ENCODE data around the gene ABCC12. TPM values are rescaled to one million over a fixed set of nuclear protein-coding genes. Genes with fewer than 3 reads are reported as not detected.
A peak's percentile ranks its signal among the peaks of the same experiment; 100 is the strongest.

ABCC12 gene
- total and polyA plus RNA-seq, 2 donors (not counting 3 experiments of a cell fraction or from before 2014, with no cell fraction given), result not detected

- intact Hi-C loops (cut with micrococcal nuclease), result no loop called here
Observed at GRCh38 chr16:48194828-48195556, 39.2 kb upstream of the ABCC12 start.

GRCh38 chr16:48193846-48194245 is 38.1 kb upstream of the ABCC12 start:
- H3K27me3 ChIP-seq (ENCODE audit: control insufficient read depth in 2 of 2, insufficient read depth in 2 of 2, low read length in 2 of 2), result peaks cover 0 to 3% of the 10 kb centered on the region in 2 experiments
- H3K9me1 ChIP-seq (replicated peaks; ENCODE audit: control insufficient read depth, extremely low read depth, insufficient read depth, low read length), result no peaks in the 10 kb centered on the region
- intact Hi-C loops (cut with micrococcal nuclease), result no loop called here
- BruUV-seq (replicated peaks), result no TSS peak
- no peak overlapping the region for H3K4me2 ChIP-seq (ENCODE audit: insufficient read depth, low read length)
- dilution Hi-C loops (cut with MboI; ENCODE audit: extremely low pct_ligation_motif_present, low sequenced_read_pairs), result no loop called here
- no peak overlapping the region for H2AFZ ChIP-seq (ENCODE audit: low read depth, low read length)
- no peaks in the 10 kb centered on the region for H3K36me3 ChIP-seq (ENCODE audit: control insufficient read depth in 2 of 2, extremely low read depth in 1 of 2, insufficient read depth in 2 of 2, low read length in 2 of 2)
- H3K27ac ChIP-seq (ENCODE audit: insufficient read depth, low read depth, low read length), result no peak overlapping the region
- H3K9ac ChIP-seq (replicated peaks; ENCODE audit: extremely low read depth, insufficient read depth, low read length), result no peak overlapping the region
- H4K20me1 ChIP-seq (replicated peaks; ENCODE audit: control insufficient read depth, extremely low read depth, insufficient read depth, low read length), result no peaks in the 10 kb centered on the region
- FAIRE-seq (no peak), DNase-seq (ENCODE audit: low read depth, low spot score) (no peak)
- no peaks in the 10 kb centered on the region for H3K4me1 ChIP-seq (ENCODE audit: control insufficient read depth, extremely low read depth, insufficient read depth, low read length)
- no peaks in the 10 kb centered on the region for H3K79me2 ChIP-seq (ENCODE audit: control insufficient read depth, insufficient read depth, low read length)
- no peak overlapping the region for H3K4me3 ChIP-seq (replicated peaks in 1 of 3; ENCODE audit: insufficient read depth in 1 of 3, low read depth in 1 of 3, low read length in 3 of 3)
- no peak for TF ChIP-seq FOS (IDR thresholded peaks at IDR 0.05; ENCODE audit: borderline replicate concordance, insufficient read depth, low read length)
- TF ChIP-seq GATA2 (IDR thresholded peaks at IDR 0.05; ENCODE audit: insufficient read depth, insufficient read length, low read depth, low read length), result no peak
- TF ChIP-seq EZH2 (IDR thresholded peaks at IDR 0.05; ENCODE audit: borderline replicate concordance, low read depth, low read length, severe bottlenecking), result no peak
- TF ChIP-seq CTCF (IDR thresholded peaks at IDR 0.05; ENCODE audit: extremely low read depth in 1 of 2, insufficient read depth in 1 of 2, low read depth in 1 of 2, low read length in 2 of 2), result no peak
- no peak for TF ChIP-seq JUN (IDR thresholded peaks at IDR 0.05; ENCODE audit: borderline replicate concordance, insufficient read depth, insufficient read length, low read depth)
- no peak for TF ChIP-seq MAX (IDR thresholded peaks at IDR 0.05; ENCODE audit: insufficient read depth, insufficient read length)
- TF ChIP-seq POLR2A (IDR thresholded peaks at IDR 0.05; ENCODE audit: low read depth, low read length), result no peak
- no peak for TF ChIP-seq POLR2AphosphoS5 (IDR thresholded peaks at IDR 0.05; ENCODE audit: insufficient read depth, low read depth, low read length)
- no peak for TF ChIP-seq MYC (IDR thresholded peaks at IDR 0.05; ENCODE audit: low read depth, low read length)
- H3K9me3 ChIP-seq (replicated peaks; ENCODE audit: control insufficient read depth, insufficient read depth, low read length), result no peaks in the 10 kb centered on the region
- CTCF ChIA-PET, result interaction anchor here (0.9 kb wide), 1 partner anchor 436 kb away, joined by 3 read pairs; no protein-coding TSS in a partner anchor
- POLR2A ChIA-PET, result no interaction called here

More at GRCh38 chr16:48194828-48195556, 39.2 kb upstream of the ABCC12 start:
- Histone ChIP-seq H2AFZ (ENCODE audit: low read depth, low read length) (no peak overlapping the region), H3K4me1 (ENCODE audit: control insufficient read depth, extremely low read depth, insufficient read depth, low read length) (no peaks in the 10 kb centered on the region), H3K9me1 (replicated peaks; ENCODE audit: control insufficient read depth, extremely low read depth, insufficient read depth, low read length) (no peaks in the 10 kb centered on the region), H3K4me3 (replicated peaks in 1 of 3; ENCODE audit: insufficient read depth in 1 of 3, low read depth in 1 of 3, low read length in 3 of 3) (no peak overlapping the region), H4K20me1 (replicated peaks; ENCODE audit: control insufficient read depth, extremely low read depth, insufficient read depth, low read length) (no peaks in the 10 kb centered on the region), H3K27ac (ENCODE audit: insufficient read depth, low read depth, low read length) (no peak overlapping the region), H3K27me3 (ENCODE audit: control insufficient read depth in 2 of 2, insufficient read depth in 2 of 2, low read length in 2 of 2) (no peaks in the 10 kb centered on the region), H3K4me2 (ENCODE audit: insufficient read depth, low read length) (no peak overlapping the region), H3K79me2 (ENCODE audit: control insufficient read depth, insufficient read depth, low read length) (no peaks in the 10 kb centered on the region), H3K36me3 (ENCODE audit: control insufficient read depth in 2 of 2, extremely low read depth in 1 of 2, insufficient read depth in 2 of 2, low read length in 2 of 2) (no peaks in the 10 kb centered on the region), H3K9ac (replicated peaks; ENCODE audit: extremely low read depth, insufficient read depth, low read length) (no peak overlapping the region), H3K9me3 (replicated peaks; ENCODE audit: control insufficient read depth, insufficient read depth, low read length) (no peaks in the 10 kb centered on the region)
- dilution Hi-C loops (cut with MboI; ENCODE audit: extremely low pct_ligation_motif_present, low sequenced_read_pairs), result no loop called here
- DNase-seq (ENCODE audit: low read depth, low spot score), result peak; percentile 5
- POLR2A ChIA-PET, result no interaction called here
- no peak for FAIRE-seq
- CTCF ChIA-PET, result interaction anchor here (1.0 to 1.2 kb wide), 2 partner anchors 17 to 30 kb away, joined by 3 to 4 read pairs; no protein-coding TSS in a partner anchor
- no TSS peak for BruUV-seq (replicated peaks)
- TF ChIP-seq MAX (IDR thresholded peaks at IDR 0.05; ENCODE audit: insufficient read depth, insufficient read length), result no peak

Measured in endothelial cell of umbilical vein (primary cell).